Activated CD4-positive, alpha-beta T cell treated with anti-CD3 and anti-CD28 coated beads for 1 hour (primary cell): ENCODE results near the gene PVALEF.
A peak's percentile ranks its signal among the peaks of the same experiment; 100 is the strongest.

Experiments used
- DNase-seq: peaks from one replicate; pipeline ENCODE4 v3.0.0-alpha.2; 2020

Gene PVALEF

DNA sequence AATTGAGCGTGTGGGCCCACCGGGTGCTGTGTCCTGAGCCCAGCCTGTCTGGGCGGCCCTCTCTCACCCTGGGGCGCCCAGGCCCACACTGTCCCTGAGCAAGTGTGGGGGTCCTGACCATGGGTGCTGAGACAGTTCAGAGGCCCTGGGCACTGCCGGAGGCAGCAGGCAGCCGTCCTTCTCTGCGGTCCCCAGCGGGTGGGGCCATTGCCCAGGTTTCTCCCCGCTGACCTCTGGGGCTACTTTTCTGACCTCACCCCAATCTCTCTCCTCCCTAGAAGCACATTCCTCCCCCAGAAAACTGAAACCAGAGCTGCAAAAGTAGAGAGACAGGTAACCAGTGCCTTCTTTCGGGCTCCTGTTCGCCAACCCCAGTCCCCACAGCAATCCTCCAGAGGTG is 36.0 kb upstream of the PVALEF start:
- no peak for DNase-seq

DNA sequence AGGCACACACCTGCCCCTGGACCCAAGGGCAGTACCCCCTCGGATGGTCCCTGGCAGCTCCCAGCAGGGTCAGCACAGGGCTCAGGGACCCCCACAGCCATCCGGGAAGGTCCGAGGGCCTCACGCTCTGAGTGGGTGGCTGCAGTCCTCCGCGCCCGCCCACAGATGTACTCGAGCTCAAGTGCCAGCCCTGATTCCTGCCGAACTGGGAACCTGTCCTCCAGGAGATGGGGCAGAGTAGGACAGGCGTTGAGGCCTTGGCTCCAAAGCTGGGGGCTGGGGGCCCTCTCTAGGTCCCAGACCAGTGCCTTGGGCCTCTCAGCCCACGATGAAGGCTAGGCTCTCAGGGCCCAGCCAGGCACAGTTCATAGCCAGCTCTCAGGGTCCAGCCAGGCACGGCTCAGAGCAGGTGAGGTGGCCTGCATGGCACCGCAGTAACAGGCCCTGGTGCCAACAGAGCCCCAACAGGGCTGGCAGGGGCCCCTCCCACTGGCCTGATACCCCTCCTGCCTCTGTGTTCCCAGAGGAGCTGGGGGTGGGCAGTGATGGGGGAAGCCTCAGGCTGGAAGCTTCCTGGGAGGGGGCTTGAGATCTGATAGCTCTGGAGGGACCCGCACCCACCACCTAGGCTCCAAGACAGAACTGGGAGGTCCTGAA is 35.5 kb upstream of the PVALEF start:
- no peak for DNase-seq

DNA sequence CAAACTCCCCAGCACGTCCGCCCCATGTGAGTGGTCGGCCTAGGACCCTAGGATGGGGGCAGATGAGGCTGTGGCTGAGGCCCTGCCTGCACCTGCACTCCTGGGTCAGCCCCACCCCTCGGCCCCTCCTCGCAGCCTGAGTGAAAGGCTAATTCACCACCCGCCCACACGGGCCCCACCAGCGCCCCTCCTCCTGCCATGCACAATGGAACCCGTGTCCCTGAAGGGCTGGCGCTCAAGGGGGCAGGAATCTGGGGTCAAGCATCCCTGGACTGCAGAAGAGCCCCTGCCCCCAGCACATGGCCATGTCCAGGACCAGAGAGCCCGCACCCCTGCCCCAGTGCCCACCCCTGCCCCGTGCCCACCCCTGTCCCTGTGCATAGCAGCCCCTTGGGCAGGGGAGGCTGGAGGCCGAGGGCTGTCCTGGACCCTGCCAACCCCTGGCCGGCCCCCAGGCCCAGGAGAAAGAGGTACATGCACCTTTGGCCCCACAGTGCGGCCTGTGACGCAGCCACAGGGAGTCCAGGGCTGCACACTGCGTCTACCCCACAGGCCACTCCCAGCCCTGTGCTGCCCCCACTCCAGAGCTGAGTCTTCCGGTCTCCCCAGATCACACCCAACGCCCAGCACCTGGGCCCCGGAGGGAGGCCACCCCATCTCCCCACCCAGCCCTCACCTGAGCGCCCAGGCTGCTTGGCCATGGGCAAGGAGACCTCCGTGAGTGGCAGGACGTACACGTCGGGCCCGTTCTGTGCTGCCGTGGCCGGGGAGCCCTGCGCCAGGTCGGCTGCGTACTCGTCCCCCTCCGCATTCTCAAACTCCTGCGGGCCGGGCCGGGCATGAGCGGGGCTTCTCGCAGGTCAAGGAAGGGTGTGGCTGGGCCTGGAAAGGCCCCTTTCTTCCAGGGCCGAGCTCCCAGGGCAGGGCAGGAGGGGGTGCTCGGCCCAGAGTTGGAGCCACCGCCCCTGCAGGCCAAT is 34.6 kb upstream of the PVALEF start:
- DNase-seq = no peak

GRCh38 chr17:81131486-81132196 is 33.7 kb upstream of the PVALEF start:
- no peak for DNase-seq

- DNase-seq = no peak
Measured at GRCh38 chr17:81132197-81132540, 33.1 kb upstream of the PVALEF start.

GRCh38 chr17:81132770-81133723 is 32.3 kb upstream of the PVALEF start:
- no peak for DNase-seq

- DNase-seq = no peak
Measured at GRCh38 chr17:81134064-81134781, 31.1 kb upstream of the PVALEF start.

GRCh38 chr17:81135505-81136278 is 29.6 kb upstream of the PVALEF start:
- no peak for DNase-seq

- DNase-seq = no peak
Measured at GRCh38 chr17:81136366-81136765, 28.9 kb upstream of the PVALEF start.

DNA sequence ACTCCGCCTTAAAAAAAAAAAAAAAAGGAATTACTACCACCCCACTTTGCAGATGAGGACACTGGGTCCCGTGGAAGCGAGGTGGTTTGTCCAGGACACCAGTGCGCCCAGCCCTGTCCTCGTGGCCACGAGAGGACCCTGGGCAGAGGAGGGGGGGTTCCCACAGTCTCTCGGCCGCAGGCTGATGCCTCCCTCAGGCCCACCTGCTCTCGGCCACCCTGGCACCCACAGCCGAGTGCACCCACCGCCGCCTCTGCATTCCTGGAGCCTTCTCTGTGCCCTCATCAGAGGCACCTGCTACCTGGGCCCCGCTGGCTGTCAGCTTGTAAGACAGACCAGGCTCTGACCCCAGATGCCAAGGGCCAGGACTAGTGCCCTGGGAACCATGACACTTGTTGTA is 28.1 kb upstream of the PVALEF start:
- DNase-seq = no peak

- no peak for DNase-seq
Measured at GRCh38 chr17:81138083-81138482, 27.2 kb upstream of the PVALEF start.

GRCh38 chr17:81138500-81138899 is 26.8 kb upstream of the PVALEF start:
- DNase-seq = no peak

DNA sequence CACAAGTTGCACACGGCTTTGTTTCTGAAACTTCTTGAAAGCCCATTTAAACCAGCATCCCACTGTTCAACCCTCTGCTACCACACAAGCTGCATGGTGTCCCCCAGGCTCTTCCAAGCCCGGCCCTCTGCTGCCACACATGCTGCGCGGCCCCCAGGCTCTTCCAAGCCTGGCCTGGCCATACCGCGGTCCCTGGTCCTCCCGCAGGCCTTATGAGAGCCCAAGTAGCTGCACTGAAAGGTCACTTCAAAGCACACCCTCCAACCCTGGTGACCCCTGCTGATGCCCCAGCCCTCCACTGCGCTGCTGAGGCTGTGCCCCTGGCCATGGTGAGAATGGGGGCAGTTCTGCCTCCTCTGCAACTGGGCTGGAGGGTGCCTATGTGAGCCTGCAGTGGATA is 25.9 kb upstream of the PVALEF start:
- no peak for DNase-seq

- DNase-seq = no peak
Measured at GRCh38 chr17:81140018-81140417, 25.3 kb upstream of the PVALEF start.

- DNase-seq = no peak
Measured at GRCh38 chr17:81140695-81141094, 24.6 kb upstream of the PVALEF start.

GRCh38 chr17:81142301-81143199 is 22.8 kb upstream of the PVALEF start:
- peak; percentile 36 for DNase-seq

DNA sequence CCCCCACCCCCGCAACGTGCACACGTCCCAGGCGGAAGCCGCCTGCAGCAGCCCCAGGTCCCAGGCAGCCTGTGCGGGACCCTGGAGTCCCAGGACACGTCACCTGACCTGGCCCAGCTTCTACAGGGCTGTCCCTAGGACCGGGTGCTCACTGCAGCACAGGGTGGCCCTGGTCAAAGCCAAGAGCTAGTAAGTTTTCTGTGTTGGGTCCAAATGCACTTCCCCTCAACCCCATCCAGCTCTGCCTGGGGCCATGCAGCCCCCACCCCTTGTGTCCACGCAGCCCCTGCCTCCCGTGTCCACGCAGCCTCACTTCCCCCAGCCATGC is 22.1 kb upstream of the PVALEF start:
- no peak for DNase-seq

GRCh38 chr17:81143717-81144422 is 21.4 kb upstream of the PVALEF start:
- DNase-seq = no peak

DNA sequence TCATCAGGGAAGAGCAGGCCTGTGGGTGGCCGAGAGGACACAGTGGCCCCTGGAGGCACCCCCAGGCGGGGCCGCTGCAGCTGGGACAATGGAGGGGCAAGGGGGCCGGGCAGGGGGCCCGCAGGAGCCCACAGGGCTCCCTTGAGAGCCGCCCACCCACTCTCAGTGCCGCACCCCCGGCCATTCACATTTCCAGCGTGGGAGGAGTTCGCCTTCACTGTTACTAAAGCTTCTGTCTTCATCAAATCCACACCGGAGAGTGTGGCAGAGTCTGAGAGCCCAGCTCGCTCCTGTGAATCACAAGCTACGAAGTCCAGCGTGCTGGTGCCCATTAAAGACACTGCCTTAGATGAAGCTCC is 20.9 kb upstream of the PVALEF start:
- DNase-seq = no peak
